Gastrocnemius medialis (tissue), 4 donors: ENCODE measurements around the gene ZSCAN12. TPM values are rescaled to one million over a fixed set of nuclear protein-coding genes. Genes with fewer than 3 reads are reported as not detected.
"Not testable (repeated sequence)": the region's sequence is repeated elsewhere in the genome, so short reads cannot be mapped to it uniquely, and the experiment has no call there.

ENCODE experiments used
- ATAC-seq, 2 donors: fragments of 150-250 bp; one replicate each; pipeline ENCODE4 v1.9.1; 2016
- DNase-seq, 2 donors: peaks; one replicate each; pipeline ENCODE4 v3.0.0-alpha.2; 2019
- H3K27ac ChIP-seq, 4 donors: fragments of 200-600 bp; sonication (generic); 1 replicate in 1 of 4; 2 replicates in 3 of 4; pipeline ENCODE4 v1.5.1; 2016 to 2018; ENCODE audit warnings: mild to moderate bottlenecking in 2 of 4, moderate library complexity in 1 of 4
- H3K27me3 ChIP-seq, 3 donors: fragments of 200-600 bp; sonication (generic) in 2 of 3; 1 replicate in 1 of 3; 2 replicates in 2 of 3; pipeline versions ENCODE4 v1.5.1 to v1.6.0; 2016 to 2019; ENCODE audit warnings: mild to moderate bottlenecking in 1 of 3, moderate library complexity in 1 of 3
- H3K36me3 ChIP-seq, 2 donors: fragments of 200-600 bp; sonication (generic) in 1 of 2; one replicate each; pipeline ENCODE4 v1.5.1; 2017 to 2018
- H3K4me1 ChIP-seq, 2 donors: fragments of 200-600 bp; sonication (generic) in 1 of 2; one replicate each; pipeline ENCODE4 v1.5.1; 2016 to 2017; ENCODE audit warnings: mild to moderate bottlenecking in 2 of 2
- H3K4me3 ChIP-seq, 4 donors: fragments of 200-600 bp; sonication (generic) in 3 of 4; 1 replicate in 1 of 4; 2 replicates in 3 of 4; pipeline ENCODE4 v1.5.1; 2016 to 2019; ENCODE audit warnings: mild to moderate bottlenecking in 2 of 4
- H3K9me3 ChIP-seq, 3 donors: fragments of 200-600 bp; sonication (generic) in 2 of 3; 1 replicate in 1 of 3; 2 replicates in 2 of 3; pipeline ENCODE4 v1.5.1; 2016 to 2019
- CTCF ChIP-seq, 5 experiments: fragments of 450-650 bp in 3 of 5; fragments of 200-600 bp in 2 of 5; sonication (generic) in 2 of 5; IDR thresholded peaks in 4 of 5; conservative IDR thresholded peaks in 1 of 5; 1 replicate in 4 of 5; 2 replicates in 1 of 5; pipeline ENCODE4 v1.5.1; 2016 to 2019; ENCODE audit warnings: antibody characterized with exemption in 5 of 5, mild to moderate bottlenecking in 3 of 5, moderate library complexity in 3 of 5
- POLR2A ChIP-seq, 2 donors: fragments of 450-650 bp; IDR thresholded peaks; one replicate each; pipeline ENCODE4 v1.6.1; 2017; ENCODE audit warnings: antibody characterized with exemption in 2 of 2, mild to moderate bottlenecking in 2 of 2, moderate library complexity in 2 of 2
- in situ Hi-C, 4 donors: fragments of 200-750 bp; cut with MboI; loops; one replicate each; pipeline versions ENCODE4 v1.15.0 to v1.8.0; 2017; ENCODE audit warnings: low sequenced_read_pairs in 4 of 4
- intact Hi-C: fragments of 100-400 bp; cut with DNase I; formaldehyde crosslinking; loops from one replicate; pipeline ENCODE4 v1.15.1; 2023; ENCODE audit warnings: low total_unique reads
- total RNA-seq, 4 donors: library from RNA; depleted of rRNA; stranded (reverse); fragments of >200 nt; gene quantifications; one replicate each; pipeline versions ENCODE4 v1.1.0 to v1.2.3, GENCODE V29; 2016

Gene ZSCAN12
- total RNA-seq, 4 donors from 2014 or later, result 0.42 to 1.9 (median 0.63) TPM

GRCh38 chr6:28368522-28368921 is 31.0 kb downstream of the ZSCAN12 start:
- H3K27me3 ChIP-seq, result no peaks in the 10 kb centered on the region
- H3K9me3 ChIP-seq, result no peaks in the 10 kb centered on the region
- intact Hi-C loops (no loop called here), in situ Hi-C loops (loop anchor here in 1 of 4 donors (25.0 kb wide), 1 partner anchor 1206 kb away; no protein-coding TSS in a partner anchor)
- no peaks in the 10 kb centered on the region for H3K4me1 ChIP-seq
- ATAC-seq (no peak), DNase-seq (no peak)
- no peak overlapping the region for H3K27ac ChIP-seq
- peaks cover 0 to 52% of the 10 kb centered on the region in 2 donors for H3K36me3 ChIP-seq
- no peak overlapping the region for H3K4me3 ChIP-seq
- TF ChIP-seq POLR2A (IDR thresholded peaks at IDR 0.05) (no peak), CTCF (IDR thresholded peaks at IDR 0.05 in 4 of 5, conservative IDR thresholded peaks at IDR 0.05 in 1 of 5) (no peak)

- H3K27ac ChIP-seq, intact Hi-C loops, H3K9me3 ChIP-seq, H3K27me3 ChIP-seq, H3K4me3 ChIP-seq, H3K4me1 ChIP-seq, DNase-seq, ATAC-seq: not testable (repeated sequence)
- peaks cover 0 to 79% of the 10 kb centered on the region in 2 donors for H3K36me3 ChIP-seq
- in situ Hi-C loops, result loop anchor here in 1 of 4 donors (25.0 kb wide), 1 partner anchor 1203 kb away; no protein-coding TSS in a partner anchor
These were observed 34.0 kb downstream of the ZSCAN12 start for GRCh38 chr6:28365590-28365989.

GRCh38 chr6:28360961-28361360 is 38.6 kb downstream of the ZSCAN12 start:
- ATAC-seq (no peak), DNase-seq (no peak)
- TF ChIP-seq POLR2A (IDR thresholded peaks at IDR 0.05) (no peak), CTCF (IDR thresholded peaks at IDR 0.05 in 4 of 5, conservative IDR thresholded peaks at IDR 0.05 in 1 of 5) (no peak)
- Histone ChIP-seq H3K36me3 (peaks cover 0 to 62% of the 10 kb centered on the region in 2 donors), H3K27me3 (no peaks in the 10 kb centered on the region), H3K4me3 (no peak overlapping the region), H3K9me3 (no peaks in the 10 kb centered on the region), H3K4me1 (peaks cover 4 to 6% of the 10 kb centered on the region in 2 donors), H3K27ac (no peak overlapping the region)
- intact Hi-C loops, result no loop called here
- in situ Hi-C loops, result loop anchor here in 1 of 4 donors (25.0 kb wide), 1 partner anchor 1199 kb away; no protein-coding TSS in a partner anchor

GRCh38 chr6:28359562-28359961 is 40.0 kb downstream of the ZSCAN12 start:
- peaks cover 0 to 48% of the 10 kb centered on the region in 2 donors for H3K36me3 ChIP-seq
- DNase-seq, H3K4me3 ChIP-seq, H3K9me3 ChIP-seq, H3K27me3 ChIP-seq, H3K27ac ChIP-seq, ATAC-seq: not testable (repeated sequence)
- H3K4me1 ChIP-seq, result peaks cover 14 to 16% of the 10 kb centered on the region in 2 donors
- in situ Hi-C loops, result loop anchor here (10.0 to 25.0 kb wide), 3 partner anchors 95 to 1197 kb away; partner anchors contain the start of gene ZSCAN26 (in 3 of the 4)
- intact Hi-C loops, result loop anchor here (10.0 kb wide), 1 partner anchor 1225 kb away; a partner anchor contains a TSS

- Histone ChIP-seq H3K27me3 (no peaks in the 10 kb centered on the region), H3K4me1 (peaks cover 19 to 40% of the 10 kb centered on the region in 2 donors), H3K9me3 (no peaks in the 10 kb centered on the region), H3K27ac (peak overlapping the region in 1 of 4 donors; percentile 82), H3K36me3 (peaks cover 0 to 25% of the 10 kb centered on the region in 2 donors), H3K4me3 (no peak overlapping the region)
- ATAC-seq (no peak), DNase-seq (no peak)
- TF ChIP-seq POLR2A (IDR thresholded peaks at IDR 0.05) (no peak), CTCF (IDR thresholded peaks at IDR 0.05 in 4 of 5, conservative IDR thresholded peaks at IDR 0.05 in 1 of 5) (no peak)
- intact Hi-C loops (loop anchor here (2.0 to 10.0 kb wide), 3 partner anchors 90 to 1222 kb away; partner anchors contain the start of genes ZNF165 and ZSCAN26), in situ Hi-C loops (loop anchor here (10.0 to 25.0 kb wide), 3 partner anchors 92 to 1195 kb away; partner anchors contain the start of gene ZSCAN26 (in 3 of the 4))
These were observed 42.5 kb downstream of the ZSCAN12 start for GRCh38 chr6:28357036-28357435.
